Inflammatory macrophage treated with lipopolysaccharide for 4 hours (primary cell): ENCODE measurements around the gene OBSCN.

Experiments
- DNase-seq: peaks from one replicate; pipeline ENCODE4 v3.0.0-alpha.2; 2020

The OBSCN gene

DNA sequence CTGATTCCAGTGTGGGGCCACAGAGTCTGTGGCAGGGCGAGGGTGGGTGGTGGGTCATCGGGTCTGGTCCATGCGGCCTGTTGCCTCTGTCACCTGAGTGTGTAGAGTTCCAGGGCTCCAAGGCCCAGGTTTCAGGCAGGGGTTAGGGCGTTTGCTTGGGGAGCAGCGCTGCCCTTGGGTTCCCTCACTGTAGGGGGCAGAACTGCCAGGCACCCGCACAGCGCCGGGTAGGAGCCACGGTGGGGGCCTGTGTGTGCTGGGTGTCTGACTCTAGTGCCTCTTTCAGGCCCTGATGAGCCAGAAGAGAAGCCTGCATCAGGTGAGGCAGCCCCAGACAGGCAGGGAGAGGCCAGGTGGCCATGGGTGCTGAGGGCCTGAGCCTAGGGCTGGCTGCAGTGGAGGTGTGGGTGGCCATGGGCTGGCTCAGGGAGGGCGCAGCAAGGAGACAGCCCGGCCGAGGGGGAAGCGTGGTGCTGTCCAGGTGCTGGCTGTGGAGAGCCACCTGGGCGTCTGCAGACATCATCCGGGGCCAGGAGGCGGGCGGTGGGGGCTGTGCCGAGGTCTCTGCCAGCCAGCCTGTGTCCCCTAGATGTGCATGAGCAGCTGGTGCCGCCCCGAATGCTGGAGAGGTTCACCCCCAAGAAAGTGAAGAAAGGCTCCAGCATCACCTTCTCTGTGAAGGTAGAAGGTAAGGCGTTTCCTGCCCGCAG is 126.5 kb downstream of the OBSCN start:
- DNase-seq: no peak

GRCh38 chr1:228334954-228335353 is 127.1 kb downstream of the OBSCN start:
- no peak for DNase-seq

DNA sequence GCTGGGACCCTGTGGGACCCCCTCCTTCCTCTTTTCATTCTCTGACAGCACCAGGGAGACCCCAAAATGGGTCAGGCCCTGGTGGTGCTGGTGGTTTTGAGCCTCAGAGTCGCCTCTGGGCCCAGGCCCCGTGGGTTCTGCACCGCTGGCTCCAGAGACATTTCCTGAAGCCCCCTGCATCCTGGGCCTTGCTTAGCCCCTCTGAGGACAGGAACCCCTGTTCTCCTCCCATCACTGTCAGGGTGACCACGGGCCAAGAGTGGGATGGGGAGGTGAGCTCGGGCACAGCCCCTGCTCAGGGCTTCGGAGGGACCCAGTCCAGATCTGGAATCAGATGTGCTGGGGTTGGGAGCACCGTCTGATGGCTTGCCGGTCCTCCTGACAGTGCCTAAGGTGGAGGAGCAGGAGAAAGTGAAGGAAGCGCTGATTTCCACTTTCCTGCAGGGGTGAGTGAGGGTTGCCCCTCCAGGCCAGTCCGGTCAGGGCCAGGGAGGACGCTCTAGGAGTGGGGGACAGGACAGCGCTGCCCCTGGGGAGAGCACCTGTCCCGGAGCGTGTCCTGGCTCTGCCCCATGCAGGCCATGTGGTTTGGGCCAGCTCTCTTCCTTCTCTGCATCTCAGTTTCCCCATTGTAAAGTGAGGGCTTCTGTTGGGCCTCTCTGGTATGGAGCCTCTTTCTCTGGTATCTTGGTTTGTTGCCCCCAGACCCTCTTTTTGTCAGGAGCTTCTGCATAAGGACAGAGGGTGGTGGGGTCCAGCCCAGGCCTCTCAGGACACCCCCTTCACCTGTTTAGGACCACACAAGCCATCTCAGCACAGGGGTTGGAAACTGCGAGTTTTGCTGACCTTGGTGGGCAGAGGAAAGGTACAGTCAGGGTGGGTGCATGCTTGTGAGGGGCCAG is 127.8 kb downstream of the OBSCN start:
- no peak for DNase-seq

DNA sequence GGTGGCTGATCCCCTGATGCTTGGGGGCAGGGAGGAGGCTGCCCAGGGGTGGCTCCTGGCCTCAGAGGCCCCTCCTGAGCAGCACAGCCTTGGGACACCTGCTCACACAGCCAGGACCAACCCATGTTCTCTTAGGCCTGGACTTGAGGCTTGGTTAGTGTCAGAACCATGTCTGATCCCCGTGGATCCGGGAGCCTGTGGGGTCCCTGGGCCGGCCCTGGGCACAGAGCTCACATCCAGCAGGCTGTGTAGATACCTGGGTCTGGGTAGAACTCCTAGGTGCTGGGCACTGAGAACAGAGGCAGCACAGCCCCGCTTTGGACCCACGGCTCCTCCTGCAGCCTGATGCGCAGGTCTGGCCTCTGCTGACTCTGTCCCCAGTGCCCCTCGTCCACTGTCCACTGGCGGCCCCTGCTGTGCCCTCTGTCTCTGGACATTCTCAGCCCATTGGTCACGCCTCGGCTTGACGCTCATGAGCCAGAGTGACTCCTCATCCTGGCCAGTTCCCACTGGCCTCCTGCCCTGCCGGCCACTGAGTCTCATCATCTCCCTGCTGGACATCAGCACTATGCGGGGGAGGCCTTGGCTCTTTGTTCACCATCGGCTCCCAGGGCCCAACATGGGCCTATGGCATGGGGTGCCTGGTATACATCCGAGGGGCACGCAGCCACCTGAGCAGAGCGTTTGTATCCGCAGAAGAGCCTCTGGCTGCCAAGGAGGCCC is 128.6 kb downstream of the OBSCN start:
- no peak for DNase-seq

DNA sequence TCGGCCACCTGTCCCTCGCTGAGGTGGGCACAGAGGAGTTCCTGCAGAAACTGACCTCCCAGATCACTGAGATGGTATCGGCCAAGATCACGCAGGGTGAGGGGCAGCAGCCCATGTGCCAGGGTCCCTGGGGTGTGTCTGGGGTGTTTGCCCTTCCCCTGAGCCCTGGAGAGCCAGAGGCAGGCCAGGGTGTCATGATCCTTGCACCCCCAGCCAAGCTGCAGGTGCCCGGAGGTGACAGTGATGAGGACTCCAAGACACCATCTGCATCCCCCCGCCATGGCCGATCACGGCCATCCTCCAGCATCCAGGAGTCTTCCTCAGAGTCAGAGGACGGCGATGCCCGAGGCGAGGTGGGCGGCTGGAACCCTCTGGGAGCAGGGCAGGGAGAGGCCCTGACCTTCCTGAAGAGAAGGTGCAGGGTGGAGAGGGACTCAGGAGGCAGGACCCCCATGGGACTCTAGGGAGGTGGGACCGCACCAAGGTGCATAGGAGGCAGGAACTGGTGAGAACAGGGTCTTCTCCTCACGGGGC is 129.3 kb downstream of the OBSCN start:
- DNase-seq: no peak

DNA sequence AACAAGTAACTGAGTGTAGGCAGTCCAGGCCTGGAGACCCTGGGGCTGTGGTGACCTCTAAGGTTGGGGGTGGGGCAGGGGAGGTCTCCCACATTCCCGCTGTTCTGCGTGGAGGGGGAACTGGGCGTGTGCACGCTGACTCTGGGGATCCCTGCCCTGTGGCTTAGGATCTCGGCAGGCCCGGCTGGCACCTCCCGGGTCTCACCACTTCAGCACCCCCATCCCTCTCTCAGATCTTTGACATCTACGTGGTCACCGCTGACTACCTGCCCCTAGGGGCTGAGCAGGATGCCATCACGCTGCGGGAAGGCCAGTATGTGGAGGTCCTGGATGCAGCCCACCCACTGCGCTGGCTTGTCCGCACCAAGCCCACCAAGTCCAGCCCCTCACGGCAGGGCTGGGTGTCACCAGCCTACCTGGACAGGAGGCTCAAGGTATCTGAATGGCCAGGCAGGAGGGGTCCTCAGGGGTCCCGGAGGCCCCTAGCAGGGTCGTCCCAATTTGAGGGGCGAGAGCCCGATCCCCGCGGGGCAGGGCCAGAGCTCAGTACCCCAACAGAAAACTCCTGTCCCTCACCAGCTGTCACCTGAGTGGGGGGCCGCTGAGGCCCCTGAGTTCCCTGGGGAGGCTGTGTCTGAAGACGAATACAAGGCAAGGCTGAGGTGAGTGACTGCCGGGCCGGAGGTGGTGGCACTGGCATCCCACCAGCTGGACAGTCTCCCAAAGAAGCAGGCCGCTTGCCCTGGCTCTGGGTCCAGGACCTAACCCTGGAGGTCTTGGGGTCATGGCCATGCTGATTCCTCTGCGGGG is 130.1 kb downstream of the OBSCN start:
- no peak for DNase-seq

DNA sequence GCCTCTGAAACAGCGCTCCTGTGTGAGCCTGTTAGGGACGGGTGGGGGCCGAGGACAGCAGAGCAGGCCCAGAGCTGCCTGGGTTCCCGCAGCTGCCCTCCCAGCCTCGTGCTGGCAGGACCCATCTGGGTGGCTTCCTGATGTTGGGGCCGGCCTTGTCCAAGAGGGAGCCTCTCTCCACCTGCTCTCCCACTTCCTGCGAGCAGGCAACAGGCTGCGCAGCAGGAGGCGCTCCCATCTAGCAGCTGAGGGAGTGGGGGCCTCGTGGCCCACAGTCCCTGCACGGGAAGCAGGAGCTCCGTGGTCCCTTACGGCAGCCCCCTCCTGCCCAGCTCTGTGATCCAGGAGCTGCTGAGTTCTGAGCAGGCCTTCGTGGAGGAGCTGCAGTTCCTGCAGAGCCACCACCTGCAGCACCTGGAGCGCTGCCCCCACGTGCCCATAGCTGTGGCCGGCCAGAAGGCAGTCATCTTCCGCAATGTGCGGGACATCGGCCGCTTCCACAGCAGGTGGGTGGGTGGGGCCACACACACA is 130.7 kb downstream of the OBSCN start:
- DNase-seq: no peak

DNA sequence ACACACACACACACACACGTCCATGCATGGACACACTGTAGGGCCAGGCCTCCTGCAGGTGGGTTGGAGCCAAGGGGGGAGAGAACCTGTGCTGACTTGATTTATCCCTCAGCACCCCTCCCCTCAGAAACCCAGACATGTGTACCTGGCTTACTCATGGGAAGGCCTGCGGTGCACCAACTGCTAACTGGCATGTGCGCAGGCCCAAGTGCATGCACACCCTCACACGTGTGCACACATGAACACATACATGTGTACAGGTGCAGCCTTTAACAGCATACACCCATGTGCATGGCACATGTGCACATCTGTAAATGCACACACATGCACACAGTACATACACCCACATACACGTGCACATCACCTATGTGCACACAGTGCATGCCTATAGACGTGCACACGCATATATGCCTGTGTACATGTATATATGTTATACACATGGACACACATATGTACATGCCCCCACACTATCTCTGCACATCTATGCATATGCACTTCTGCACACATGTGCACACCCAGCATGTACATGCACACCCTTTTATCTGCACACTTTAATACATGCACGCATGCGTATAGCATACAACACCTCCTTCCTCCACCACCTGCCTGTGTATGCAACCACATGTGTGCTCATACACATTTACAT is 131.3 kb downstream of the OBSCN start:
- no peak for DNase-seq

- DNase-seq: no peak
Observed at GRCh38 chr1:228339766-228340685, 132.2 kb downstream of the OBSCN start.

DNA sequence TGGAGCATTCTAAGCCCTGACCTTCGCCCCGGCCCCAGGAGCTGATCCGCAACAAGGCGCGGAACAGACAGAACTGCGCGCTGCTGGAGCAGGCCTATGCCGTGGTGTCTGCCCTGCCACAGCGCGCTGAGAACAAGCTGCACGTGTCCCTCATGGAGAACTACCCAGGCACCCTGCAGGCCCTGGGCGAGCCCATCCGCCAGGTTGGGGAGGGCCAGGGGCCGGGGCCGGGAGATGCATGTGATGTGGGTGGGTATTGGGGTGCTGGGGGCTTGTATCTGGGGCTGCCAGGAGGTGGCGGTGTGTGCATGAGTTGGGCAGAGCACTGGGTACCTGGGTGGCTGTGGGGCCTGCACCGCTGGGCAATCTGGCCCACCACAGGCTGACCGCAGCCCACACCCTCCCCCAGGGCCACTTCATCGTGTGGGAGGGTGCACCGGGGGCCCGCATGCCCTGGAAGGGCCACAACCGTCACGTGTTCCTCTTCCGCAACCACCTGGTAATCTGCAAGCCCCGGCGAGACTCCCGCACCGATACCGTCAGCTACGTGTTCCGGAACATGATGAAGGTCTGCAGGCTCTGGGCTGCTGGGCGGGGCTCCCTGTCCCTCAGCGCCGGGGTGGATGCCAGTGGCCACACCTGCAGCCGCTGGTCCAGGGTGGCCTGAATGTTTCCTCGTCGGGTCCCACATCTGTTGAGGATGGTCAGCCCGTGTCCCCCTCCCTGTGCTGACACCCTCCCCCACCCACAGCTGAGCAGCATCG is 133.0 kb downstream of the OBSCN start:
- no peak for DNase-seq

DNA sequence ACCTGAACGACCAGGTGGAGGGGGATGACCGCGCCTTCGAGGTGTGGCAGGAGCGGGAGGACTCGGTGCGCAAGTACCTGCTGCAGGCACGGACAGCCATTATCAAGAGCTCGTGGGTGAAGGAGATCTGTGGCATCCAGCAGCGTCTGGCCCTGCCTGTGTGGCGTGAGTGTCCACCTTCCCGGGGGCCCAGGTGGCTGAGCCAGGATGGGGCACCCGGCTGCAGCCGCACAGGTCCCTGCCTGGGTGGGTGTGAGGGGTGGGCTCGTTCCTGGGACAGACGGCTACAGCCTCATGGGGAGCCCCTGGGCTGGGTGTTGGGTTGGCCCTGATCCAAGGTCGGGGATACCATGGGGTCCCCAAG is 133.6 kb downstream of the OBSCN start:
- no peak for DNase-seq

- no peak for DNase-seq
Observed at GRCh38 chr1:228341814-228342626, 134.2 kb downstream of the OBSCN start.

GRCh38 chr1:228342627-228343190 is 134.9 kb downstream of the OBSCN start:
- no peak for DNase-seq

DNA sequence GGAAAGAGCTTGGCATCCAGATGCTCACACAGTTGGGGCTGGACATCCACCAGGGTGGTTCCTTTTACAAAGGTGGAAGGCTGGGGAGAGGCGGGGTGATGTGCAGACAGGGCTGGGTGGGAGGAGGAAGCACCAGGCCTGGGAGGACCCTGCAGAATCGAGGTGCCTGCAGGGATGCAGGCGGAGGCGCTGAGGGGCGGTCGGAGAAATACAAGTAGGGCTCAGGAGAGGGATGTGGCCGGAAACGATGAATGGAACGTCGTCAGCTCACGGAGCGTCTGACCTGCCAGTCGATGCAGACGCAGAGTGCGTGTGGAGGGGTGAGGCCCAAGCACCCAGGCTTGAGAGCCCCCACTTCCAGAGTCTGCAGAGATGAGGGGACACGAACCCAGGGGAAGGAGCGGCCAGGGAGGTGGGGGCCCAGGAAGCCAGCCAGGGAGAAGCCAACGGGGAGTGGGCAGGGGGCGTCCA is 135.4 kb downstream of the OBSCN start:
- DNase-seq: no peak

DNA sequence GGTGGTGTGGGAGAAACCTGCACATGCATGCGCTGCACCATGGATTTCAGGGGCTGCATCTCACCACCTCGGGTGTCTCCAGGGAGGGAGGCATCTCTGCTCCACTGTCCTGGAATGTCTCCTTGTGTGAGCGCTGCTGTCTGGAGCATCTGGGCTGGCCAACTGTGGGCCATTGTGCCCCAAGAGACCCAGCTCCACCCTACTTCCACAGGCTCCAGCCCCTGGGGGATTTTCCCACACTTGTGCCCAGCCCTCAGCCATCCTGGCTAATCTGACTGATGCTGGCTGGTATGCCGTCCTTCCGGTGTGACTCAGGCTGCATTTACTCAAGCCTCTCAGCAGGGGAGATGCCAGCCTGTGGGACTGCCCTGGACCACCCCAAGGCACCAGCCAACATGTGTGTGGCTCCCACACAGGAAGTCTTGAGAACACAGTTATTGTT is 136.8 kb downstream of the OBSCN start:
- no peak for DNase-seq

- no peak for DNase-seq
Observed at GRCh38 chr1:228345201-228345930, 137.5 kb downstream of the OBSCN start.

DNA sequence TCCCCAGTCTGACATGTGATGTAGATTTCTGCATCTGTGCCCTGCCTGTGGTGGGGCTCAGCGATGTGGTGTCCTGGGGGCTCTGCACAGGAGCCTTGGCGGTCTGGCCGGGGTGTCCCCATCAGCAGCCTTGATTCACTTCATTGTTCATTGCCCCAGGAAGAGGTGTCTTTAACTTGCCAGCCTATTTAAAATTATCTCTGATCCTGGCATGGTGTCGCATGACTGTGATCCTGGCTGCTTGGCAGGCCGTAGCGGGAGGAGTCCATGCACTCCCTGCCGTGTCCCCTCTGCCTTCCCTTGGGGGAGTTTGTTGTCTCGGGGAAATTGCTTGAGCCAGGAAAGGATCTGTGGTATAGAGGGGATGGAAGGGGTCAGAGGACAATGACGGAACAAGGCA is 138.9 kb downstream of the OBSCN start:
- no peak for DNase-seq

GRCh38 chr1:228347181-228347580 is 139.3 kb downstream of the OBSCN start:
- DNase-seq: no peak
